GM12892 (cell line): ENCODE data around the gene MAP3K9.

Source experiments
- POLR2A ChIP-seq: IDR thresholded peaks from 2 replicates; pipeline ENCODE4 v1.6.1; 2011; ENCODE audit warnings: low read depth, low read length, control low read depth
- POLR2AphosphoS5 ChIP-seq: IDR thresholded peaks from 2 replicates; pipeline ENCODE4 v1.6.1; 2011; ENCODE audit warnings: low read depth, low read length, control low read depth
- TAF1 ChIP-seq: IDR thresholded peaks from 2 replicates; pipeline ENCODE4 v1.6.1; 2011; ENCODE audit warnings: low read depth, mild to moderate bottlenecking, control low read depth, low read length, borderline replicate concordance

GRCh38 chr14:70857496-70857890 is 48.2 kb upstream of the MAP3K9 start:
- TF ChIP-seq POLR2A (no peak), POLR2AphosphoS5 (no peak), TAF1 (no peak)
